SK-N-SH treated with all-trans-retinoic acid at 6 μM for 48 hours (cell line): Measurements from ENCODE around the gene STRAP.

ENCODE experiments used
- CREB5 ChIP-seq: fragments of 250-450 bp; sonication (Bioruptor Pico); IDR thresholded peaks from 2 replicates; pipeline ENCODE4 v1.5.1; 2020; ENCODE audit warnings: low read depth, mild to moderate bottlenecking, moderate library complexity
- OSR1 ChIP-seq: fragments of 250-450 bp; sonication (Bioruptor Pico); IDR thresholded peaks from 2 replicates; pipeline ENCODE4 v1.8.0; 2022; ENCODE audit warnings: moderate library complexity, mild to moderate bottlenecking, inconsistent platforms
- PPARA ChIP-seq: fragments of 250-450 bp; sonication (Bioruptor Pico); IDR thresholded peaks from 2 replicates; pipeline ENCODE4 v1.5.0; 2020; ENCODE audit warnings: mild to moderate bottlenecking, borderline replicate concordance
- RARB ChIP-seq: fragments of 250-450 bp; sonication (Bioruptor Pico); IDR thresholded peaks from 2 replicates; pipeline ENCODE4 v1.8.0; 2021; ENCODE audit warnings: mild to moderate bottlenecking, moderate library complexity
- ZC3H10 ChIP-seq: fragments of 250-450 bp; sonication (Bioruptor Pico); IDR thresholded peaks from 2 replicates; pipeline ENCODE4 v1.5.1; 2021; ENCODE audit warnings: mild to moderate bottlenecking, moderate library complexity
- ZFP3 ChIP-seq: fragments of 250-450 bp; sonication (Bioruptor Pico); IDR thresholded peaks from 2 replicates; pipeline ENCODE4 v1.5.0; 2020; ENCODE audit warnings: mild to moderate bottlenecking, moderate library complexity
- ZFP30 ChIP-seq: fragments of 450-650 bp; formaldehyde crosslinking; IDR thresholded peaks from 2 replicates; pipeline ENCODE4 v1.5.0; 2022; ENCODE audit warnings: mild to moderate bottlenecking, moderate library complexity
- ZNF565 ChIP-seq: fragments of 450-650 bp; formaldehyde crosslinking; conservative IDR thresholded peaks from 2 replicates; pipeline ENCODE4 v1.5.0; 2020; ENCODE audit warnings: low read depth, mild to moderate bottlenecking, moderate library complexity
- TF ChIP-seq, protein P1 (sequence below): fragments of 250-450 bp; sonication (Bioruptor Pico); IDR thresholded peaks from 2 replicates; pipeline ENCODE4 v1.8.0; 2020; ENCODE audit warnings: mild to moderate bottlenecking, moderate library complexity, borderline replicate concordance
- TF ChIP-seq, protein P2 (sequence below): fragments of 250-450 bp; sonication (Bioruptor Pico); IDR thresholded peaks from 2 replicates; pipeline ENCODE4 v1.5.1; 2021; ENCODE audit warnings: mild to moderate bottlenecking, moderate library complexity

- TF ChIP-seq ZFP3 (CRISPR knock-in tag) (no peak), CREB5 (CRISPR knock-in tag) (no peak), ZFP30 (no peak), ZNF565 (CRISPR knock-in tag) (no peak), ZC3H10 (CRISPR knock-in tag) (no peak), RARB (no peak), PPARA (CRISPR knock-in tag) (no peak), OSR1 (CRISPR knock-in tag) (no peak)
- TF ChIP-seq, protein P1, sequence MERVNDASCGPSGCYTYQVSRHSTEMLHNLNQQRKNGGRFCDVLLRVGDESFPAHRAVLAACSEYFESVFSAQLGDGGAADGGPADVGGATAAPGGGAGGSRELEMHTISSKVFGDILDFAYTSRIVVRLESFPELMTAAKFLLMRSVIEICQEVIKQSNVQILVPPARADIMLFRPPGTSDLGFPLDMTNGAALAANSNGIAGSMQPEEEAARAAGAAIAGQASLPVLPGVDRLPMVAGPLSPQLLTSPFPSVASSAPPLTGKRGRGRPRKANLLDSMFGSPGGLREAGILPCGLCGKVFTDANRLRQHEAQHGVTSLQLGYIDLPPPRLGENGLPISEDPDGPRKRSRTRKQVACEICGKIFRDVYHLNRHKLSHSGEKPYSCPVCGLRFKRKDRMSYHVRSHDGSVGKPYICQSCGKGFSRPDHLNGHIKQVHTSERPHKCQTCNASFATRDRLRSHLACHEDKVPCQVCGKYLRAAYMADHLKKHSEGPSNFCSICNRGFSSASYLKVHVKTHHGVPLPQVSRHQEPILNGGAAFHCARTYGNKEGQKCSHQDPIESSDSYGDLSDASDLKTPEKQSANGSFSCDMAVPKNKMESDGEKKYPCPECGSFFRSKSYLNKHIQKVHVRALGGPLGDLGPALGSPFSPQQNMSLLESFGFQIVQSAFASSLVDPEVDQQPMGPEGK (CRISPR knock-in tag), result no peak
- TF ChIP-seq, protein P2, sequence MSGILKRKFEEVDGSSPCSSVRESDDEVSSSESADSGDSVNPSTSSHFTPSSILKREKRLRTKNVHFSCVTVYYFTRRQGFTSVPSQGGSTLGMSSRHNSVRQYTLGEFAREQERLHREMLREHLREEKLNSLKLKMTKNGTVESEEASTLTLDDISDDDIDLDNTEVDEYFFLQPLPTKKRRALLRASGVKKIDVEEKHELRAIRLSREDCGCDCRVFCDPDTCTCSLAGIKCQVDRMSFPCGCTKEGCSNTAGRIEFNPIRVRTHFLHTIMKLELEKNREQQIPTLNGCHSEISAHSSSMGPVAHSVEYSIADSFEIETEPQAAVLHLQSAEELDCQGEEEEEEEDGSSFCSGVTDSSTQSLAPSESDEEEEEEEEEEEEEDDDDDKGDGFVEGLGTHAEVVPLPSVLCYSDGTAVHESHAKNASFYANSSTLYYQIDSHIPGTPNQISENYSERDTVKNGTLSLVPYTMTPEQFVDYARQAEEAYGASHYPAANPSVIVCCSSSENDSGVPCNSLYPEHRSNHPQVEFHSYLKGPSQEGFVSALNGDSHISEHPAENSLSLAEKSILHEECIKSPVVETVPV (CRISPR knock-in tag), result no peak
These were observed 28.3 kb downstream of the STRAP start for GRCh38 chr12:15910468-15910863.
